ENCODE results near the gene ADAM10. TPM values are rescaled to one million over a fixed set of nuclear protein-coding genes. Genes with fewer than 3 reads are reported as not detected.
A peak's percentile ranks its signal among the peaks of the same experiment; 100 is the strongest.

ADAM10 gene
- total RNA-seq, 1 donor from 2014 or later: 190 TPM

- Mint-ChIP-seq H3K27me3 (ENCODE audit: low read depth) (peaks cover 2% of the 10 kb centered on the region), H3K4me3 (no peak overlapping the region), H3K36me3 (no peaks in the 10 kb centered on the region), H3K27ac (peak overlapping the region; percentile 21), H3K9me3 (no peaks in the 10 kb centered on the region), H3K4me1 (peaks cover 32% of the 10 kb centered on the region)
- TF ChIP-seq CTCF (IDR thresholded peaks at IDR 0.05; ENCODE audit: unreplicated experiment): no peak
- no peak for DNase-seq (ENCODE audit: low spot score in 2 of 2, unreplicated experiment in 2 of 2)
These were observed 202.6 kb downstream of the ADAM10 start for GRCh38 chr15:58546635-58547627.

DNA sequence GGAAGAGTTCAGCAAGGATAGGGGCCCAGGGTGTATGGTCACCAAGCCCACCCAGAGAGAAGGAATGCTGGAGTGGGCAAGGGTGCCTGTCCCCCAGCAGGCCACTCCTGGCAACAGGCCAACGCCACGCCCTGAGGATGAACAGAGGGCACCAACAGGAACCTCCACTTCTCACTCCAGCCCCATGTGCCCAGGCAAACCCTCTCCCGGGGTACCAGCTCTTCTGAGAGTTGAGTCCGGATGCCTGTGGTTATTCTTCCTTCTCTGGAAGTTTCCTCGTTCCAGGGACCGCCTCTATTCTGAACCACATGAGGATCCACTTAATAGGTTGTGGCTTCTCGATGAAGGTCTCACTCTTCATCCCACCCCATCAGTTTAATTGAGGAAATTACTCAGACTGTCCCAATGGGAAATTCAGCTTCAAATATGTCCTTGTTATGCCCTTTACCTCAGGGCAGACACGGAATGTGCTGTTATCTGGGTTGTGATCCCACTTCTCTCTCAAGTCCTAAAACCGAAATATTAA, 203.4 kb downstream of the ADAM10 start:
- H3K4me1 Mint-ChIP-seq: peaks cover 24% of the 10 kb centered on the region
- no peaks in the 10 kb centered on the region for H3K9me3 Mint-ChIP-seq
- no peak for TF ChIP-seq CTCF (IDR thresholded peaks at IDR 0.05; ENCODE audit: unreplicated experiment)
- H3K36me3 Mint-ChIP-seq: no peaks in the 10 kb centered on the region
- no peak overlapping the region for H3K4me3 Mint-ChIP-seq
- peak in 1 of 2 experiments; percentile 36 for DNase-seq (ENCODE audit: low spot score in 2 of 2, unreplicated experiment in 2 of 2)
- H3K27me3 Mint-ChIP-seq (ENCODE audit: low read depth): peaks cover 2% of the 10 kb centered on the region
- H3K27ac Mint-ChIP-seq: no peak overlapping the region

DNA sequence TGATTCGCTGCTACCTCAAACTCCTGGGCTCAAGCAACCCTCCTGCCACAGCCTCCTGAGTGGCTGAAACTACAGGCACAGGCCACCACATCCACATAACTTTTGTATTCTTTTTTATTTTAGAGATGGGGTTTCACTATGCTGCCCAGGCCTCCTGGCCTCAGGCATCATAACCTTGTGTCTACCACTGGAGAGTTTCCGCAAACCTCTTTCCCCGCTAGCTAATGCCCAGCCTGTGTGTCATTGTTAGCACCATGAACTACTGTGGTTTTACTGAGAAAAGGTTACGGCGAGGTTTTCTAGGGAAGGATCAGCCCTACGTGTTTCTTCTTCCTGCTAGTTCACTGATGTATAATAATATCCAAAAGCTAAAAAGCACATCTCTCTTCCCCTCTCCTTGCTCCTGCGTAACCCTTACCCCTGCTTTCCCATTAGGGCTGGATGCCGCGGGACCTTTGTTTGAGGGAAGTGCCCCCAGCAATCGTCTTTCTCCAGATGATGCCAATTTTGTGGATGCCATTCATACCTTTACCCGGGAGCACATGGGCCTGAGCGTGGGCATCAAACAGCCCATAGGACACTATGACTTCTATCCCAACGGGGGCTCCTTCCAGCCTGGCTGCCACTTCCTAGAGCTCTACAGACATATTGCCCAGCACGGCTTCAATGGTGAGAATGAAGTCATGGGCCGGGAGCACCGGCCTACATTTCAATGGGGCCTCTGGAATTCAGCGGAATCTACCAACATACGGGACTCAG, 204.0 kb downstream of the ADAM10 start:
- Mint-ChIP-seq H3K4me1 (peaks cover 22% of the 10 kb centered on the region), H3K27ac (no peak overlapping the region), H3K36me3 (no peaks in the 10 kb centered on the region), H3K27me3 (ENCODE audit: low read depth) (peaks cover 2% of the 10 kb centered on the region), H3K9me3 (no peaks in the 10 kb centered on the region), H3K4me3 (no peak overlapping the region)
- no peak for TF ChIP-seq CTCF (IDR thresholded peaks at IDR 0.05; ENCODE audit: unreplicated experiment)
- DNase-seq (ENCODE audit: low spot score in 2 of 2, unreplicated experiment in 2 of 2): no peak

DNA sequence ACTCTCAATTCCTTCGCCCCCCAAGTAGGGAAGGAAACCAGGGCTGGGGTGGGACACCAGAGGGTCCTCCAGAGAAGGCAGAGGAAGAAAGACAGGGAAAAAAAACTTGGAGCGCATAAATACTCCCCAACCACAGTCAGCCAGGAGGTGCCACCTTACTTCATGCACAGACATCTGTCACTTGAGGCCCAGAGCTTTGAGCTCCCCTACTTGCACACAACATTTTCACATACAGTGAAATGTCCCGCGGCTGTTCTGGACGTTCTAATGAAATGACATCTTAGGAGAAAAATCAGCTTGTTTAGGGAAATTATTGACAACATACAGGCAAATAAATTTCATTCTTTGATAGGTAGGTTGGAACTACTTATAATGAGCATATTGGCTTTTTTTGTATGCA, 204.8 kb downstream of the ADAM10 start:
- Mint-ChIP-seq H3K27ac (no peak overlapping the region), H3K27me3 (ENCODE audit: low read depth) (peaks cover 2% of the 10 kb centered on the region), H3K4me3 (no peak overlapping the region), H3K9me3 (no peaks in the 10 kb centered on the region), H3K36me3 (no peaks in the 10 kb centered on the region), H3K4me1 (peaks cover 19% of the 10 kb centered on the region)
- no peak for TF ChIP-seq CTCF (IDR thresholded peaks at IDR 0.05; ENCODE audit: unreplicated experiment)
- no peak for DNase-seq (ENCODE audit: low spot score in 2 of 2, unreplicated experiment in 2 of 2)

DNA sequence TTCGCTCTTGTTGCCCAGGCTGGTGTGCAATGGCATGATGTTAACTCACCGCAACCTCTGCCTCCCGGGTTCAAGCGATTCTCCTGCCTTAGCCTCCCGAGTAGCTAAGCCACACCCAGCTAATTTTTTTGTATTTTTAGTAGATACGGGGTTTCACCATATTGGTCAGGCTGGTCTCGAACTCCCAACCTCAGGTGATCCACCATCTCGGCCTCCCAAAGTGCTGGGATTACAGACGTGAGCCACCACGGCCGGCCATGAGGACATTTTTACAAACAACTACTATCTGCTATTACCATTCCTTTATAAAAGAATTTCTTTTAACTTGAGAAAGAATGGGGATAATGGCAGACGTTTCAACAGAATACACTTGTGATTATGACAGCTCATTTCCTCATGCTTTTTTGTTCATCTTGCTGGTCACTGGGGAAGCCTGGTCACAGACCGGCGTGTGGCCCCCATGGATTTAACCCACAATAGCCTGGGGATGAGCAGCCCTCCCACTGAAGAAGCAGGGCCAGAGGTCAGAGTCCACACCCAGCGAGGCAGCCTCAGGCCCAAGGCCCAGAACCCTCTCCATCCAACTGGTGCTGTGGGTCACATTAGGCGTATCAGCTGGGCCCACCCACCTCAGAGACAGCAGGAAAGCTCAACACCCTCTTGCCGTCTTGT, 205.7 kb downstream of the ADAM10 start:
- no peak for TF ChIP-seq CTCF (IDR thresholded peaks at IDR 0.05; ENCODE audit: unreplicated experiment)
- H3K27ac Mint-ChIP-seq: no peak overlapping the region
- peaks cover 11% of the 10 kb centered on the region for H3K4me1 Mint-ChIP-seq
- H3K27me3 Mint-ChIP-seq (ENCODE audit: low read depth): peaks cover 2% of the 10 kb centered on the region
- no peak overlapping the region for H3K4me3 Mint-ChIP-seq
- H3K9me3 Mint-ChIP-seq: no peaks in the 10 kb centered on the region
- peak in 1 of 2 experiments; percentile 14 for DNase-seq (ENCODE audit: low spot score in 2 of 2, unreplicated experiment in 2 of 2)
- H3K36me3 Mint-ChIP-seq: no peaks in the 10 kb centered on the region
